ENCODE data around the gene SDR42E1.

Gene SDR42E1

DNA sequence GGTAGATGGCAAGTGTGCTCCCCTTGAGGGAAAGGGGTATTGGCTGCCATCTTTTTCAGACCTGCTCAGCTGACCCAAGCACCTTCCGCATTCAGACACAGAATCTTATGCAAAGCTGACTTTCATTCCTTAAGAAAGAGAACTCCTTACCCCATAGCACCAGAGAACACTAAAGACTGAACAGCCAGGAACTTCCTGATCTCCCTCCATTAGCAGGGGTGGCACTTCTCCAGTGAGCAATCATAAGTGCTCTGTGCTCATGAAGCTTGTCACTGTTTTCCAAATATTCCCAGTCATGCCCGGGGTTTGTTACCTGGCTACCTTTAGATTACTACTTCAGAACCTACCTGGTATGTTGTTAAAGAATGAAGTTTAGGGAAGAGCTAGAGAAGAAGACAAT is 35.7 kb upstream of the SDR42E1 start:
- Histone ChIP-seq H3K27me3 (replicated peaks; ENCODE audit: insufficient read depth, low read length) (no peaks in the 10 kb centered on the region), H3K36me3 (replicated peaks; ENCODE audit: insufficient read depth, low read length) (no peaks in the 10 kb centered on the region), H3K27ac (ENCODE audit: low read length) (no peak overlapping the region), H3K4me2 (ENCODE audit: low read depth, low read length) (no peak overlapping the region), H3F3A (ENCODE audit: insufficient read depth, low read length) (no peaks in the 10 kb centered on the region), H3K9ac (ENCODE audit: low read length) (no peak overlapping the region), H3K9me3 (replicated peaks; ENCODE audit: insufficient read depth, low read length) (no peaks in the 10 kb centered on the region), H3K4me3 (ENCODE audit: low read length) (no peak overlapping the region), H3K79me2 (ENCODE audit: low read length) (no peaks in the 10 kb centered on the region), H2AFZ (ENCODE audit: low read length) (no peak overlapping the region), H3K4me1 (ENCODE audit: low read length) (no peaks in the 10 kb centered on the region), H4K20me1 (ENCODE audit: insufficient read depth, low read length) (no peaks in the 10 kb centered on the region), H3K9me2 (replicated peaks; ENCODE audit: insufficient read depth, low read length) (no peaks in the 10 kb centered on the region)
- TF ChIP-seq EZH2 (optimal IDR thresholded peaks at IDR 0.05; ENCODE audit: low read depth, low read length) = no peak
- TF ChIP-seq EZH2phosphoT487 (IDR thresholded peaks at IDR 0.05; ENCODE audit: low read length) = no peak
- TF ChIP-seq, protein P1, sequence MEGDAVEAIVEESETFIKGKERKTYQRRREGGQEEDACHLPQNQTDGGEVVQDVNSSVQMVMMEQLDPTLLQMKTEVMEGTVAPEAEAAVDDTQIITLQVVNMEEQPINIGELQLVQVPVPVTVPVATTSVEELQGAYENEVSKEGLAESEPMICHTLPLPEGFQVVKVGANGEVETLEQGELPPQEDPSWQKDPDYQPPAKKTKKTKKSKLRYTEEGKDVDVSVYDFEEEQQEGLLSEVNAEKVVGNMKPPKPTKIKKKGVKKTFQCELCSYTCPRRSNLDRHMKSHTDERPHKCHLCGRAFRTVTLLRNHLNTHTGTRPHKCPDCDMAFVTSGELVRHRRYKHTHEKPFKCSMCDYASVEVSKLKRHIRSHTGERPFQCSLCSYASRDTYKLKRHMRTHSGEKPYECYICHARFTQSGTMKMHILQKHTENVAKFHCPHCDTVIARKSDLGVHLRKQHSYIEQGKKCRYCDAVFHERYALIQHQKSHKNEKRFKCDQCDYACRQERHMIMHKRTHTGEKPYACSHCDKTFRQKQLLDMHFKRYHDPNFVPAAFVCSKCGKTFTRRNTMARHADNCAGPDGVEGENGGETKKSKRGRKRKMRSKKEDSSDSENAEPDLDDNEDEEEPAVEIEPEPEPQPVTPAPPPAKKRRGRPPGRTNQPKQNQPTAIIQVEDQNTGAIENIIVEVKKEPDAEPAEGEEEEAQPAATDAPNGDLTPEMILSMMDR (IDR thresholded peaks at IDR 0.05; ENCODE audit: low read length) = no peak
- no peak for DNase-seq

DNA sequence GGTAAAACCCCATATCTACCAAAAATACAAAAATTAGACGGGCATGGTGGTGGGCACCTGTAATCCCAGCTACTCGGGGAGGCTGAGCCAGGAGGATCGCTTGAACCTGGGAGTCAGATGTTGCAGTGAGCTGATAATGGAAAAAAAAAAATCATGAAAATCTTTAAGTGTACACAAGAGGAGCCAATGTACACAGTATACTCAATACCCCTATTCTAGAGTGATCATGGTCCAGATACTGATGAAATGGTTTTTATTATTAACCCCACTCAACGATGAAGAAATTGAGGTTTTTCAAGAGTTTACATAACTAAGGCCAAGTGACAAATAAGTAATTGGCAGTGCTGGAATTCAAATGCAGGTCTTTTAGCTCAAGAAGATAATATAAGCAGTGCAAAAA is 35.3 kb upstream of the SDR42E1 start:
- Histone ChIP-seq H3K79me2 (ENCODE audit: low read length) (no peaks in the 10 kb centered on the region), H3K4me2 (ENCODE audit: low read depth, low read length) (no peak overlapping the region), H3K4me1 (ENCODE audit: low read length) (no peaks in the 10 kb centered on the region), H3K27me3 (replicated peaks; ENCODE audit: insufficient read depth, low read length) (no peaks in the 10 kb centered on the region), H3K9me2 (replicated peaks; ENCODE audit: insufficient read depth, low read length) (no peaks in the 10 kb centered on the region), H3K9me3 (replicated peaks; ENCODE audit: insufficient read depth, low read length) (no peaks in the 10 kb centered on the region), H3K27ac (ENCODE audit: low read length) (no peak overlapping the region), H4K20me1 (ENCODE audit: insufficient read depth, low read length) (no peaks in the 10 kb centered on the region), H3K9ac (ENCODE audit: low read length) (no peak overlapping the region), H3F3A (ENCODE audit: insufficient read depth, low read length) (no peaks in the 10 kb centered on the region), H2AFZ (ENCODE audit: low read length) (no peak overlapping the region), H3K36me3 (replicated peaks; ENCODE audit: insufficient read depth, low read length) (no peaks in the 10 kb centered on the region), H3K4me3 (ENCODE audit: low read length) (no peak overlapping the region)
- TF ChIP-seq EZH2phosphoT487 (IDR thresholded peaks at IDR 0.05; ENCODE audit: low read length) (no peak), EZH2 (optimal IDR thresholded peaks at IDR 0.05; ENCODE audit: low read depth, low read length) (no peak)
- TF ChIP-seq, protein P1 (IDR thresholded peaks at IDR 0.05; ENCODE audit: low read length) = no peak
- DNase-seq = no peak

- H3K27me3 ChIP-seq (replicated peaks; ENCODE audit: insufficient read depth, low read length) = no peaks in the 10 kb centered on the region
- no peaks in the 10 kb centered on the region for H3F3A ChIP-seq (ENCODE audit: insufficient read depth, low read length)
- no peak for DNase-seq
- no peaks in the 10 kb centered on the region for H3K36me3 ChIP-seq (replicated peaks; ENCODE audit: insufficient read depth, low read length)
- no peaks in the 10 kb centered on the region for H3K9me3 ChIP-seq (replicated peaks; ENCODE audit: insufficient read depth, low read length)
- no peaks in the 10 kb centered on the region for H3K4me1 ChIP-seq (ENCODE audit: low read length)
- H3K9ac ChIP-seq (ENCODE audit: low read length) = no peak overlapping the region
- H2AFZ ChIP-seq (ENCODE audit: low read length) = no peak overlapping the region
- H3K4me3 ChIP-seq (ENCODE audit: low read length) = no peak overlapping the region
- no peak overlapping the region for H3K4me2 ChIP-seq (ENCODE audit: low read depth, low read length)
- no peaks in the 10 kb centered on the region for H3K9me2 ChIP-seq (replicated peaks; ENCODE audit: insufficient read depth, low read length)
- TF ChIP-seq EZH2 (optimal IDR thresholded peaks at IDR 0.05; ENCODE audit: low read depth, low read length) (no peak), EZH2phosphoT487 (IDR thresholded peaks at IDR 0.05; ENCODE audit: low read length) (no peak)
- TF ChIP-seq, protein P1 (IDR thresholded peaks at IDR 0.05; ENCODE audit: low read length) = no peak
- no peaks in the 10 kb centered on the region for H3K79me2 ChIP-seq (ENCODE audit: low read length)
- H4K20me1 ChIP-seq (ENCODE audit: insufficient read depth, low read length) = no peaks in the 10 kb centered on the region
- no peak overlapping the region for H3K27ac ChIP-seq (ENCODE audit: low read length)
Observed at GRCh38 chr16:82045465-82045864, 34.2 kb upstream of the SDR42E1 start.
